Stimulated activated CD8-positive, alpha-beta memory T cell treated with anti-CD3 and anti-CD28 coated beads, Interleukin-4, amount 100 ng/mL, for 48 hours (primary cell): ENCODE results near the gene TRAFD1.

Experiments
- DNase-seq: peaks from one replicate; pipeline ENCODE4 v3.0.0-alpha.2; 2020

Gene TRAFD1

GRCh38 chr12:112161711-112162110 is 36.4 kb downstream of the TRAFD1 start:
- DNase-seq: no peak

DNA sequence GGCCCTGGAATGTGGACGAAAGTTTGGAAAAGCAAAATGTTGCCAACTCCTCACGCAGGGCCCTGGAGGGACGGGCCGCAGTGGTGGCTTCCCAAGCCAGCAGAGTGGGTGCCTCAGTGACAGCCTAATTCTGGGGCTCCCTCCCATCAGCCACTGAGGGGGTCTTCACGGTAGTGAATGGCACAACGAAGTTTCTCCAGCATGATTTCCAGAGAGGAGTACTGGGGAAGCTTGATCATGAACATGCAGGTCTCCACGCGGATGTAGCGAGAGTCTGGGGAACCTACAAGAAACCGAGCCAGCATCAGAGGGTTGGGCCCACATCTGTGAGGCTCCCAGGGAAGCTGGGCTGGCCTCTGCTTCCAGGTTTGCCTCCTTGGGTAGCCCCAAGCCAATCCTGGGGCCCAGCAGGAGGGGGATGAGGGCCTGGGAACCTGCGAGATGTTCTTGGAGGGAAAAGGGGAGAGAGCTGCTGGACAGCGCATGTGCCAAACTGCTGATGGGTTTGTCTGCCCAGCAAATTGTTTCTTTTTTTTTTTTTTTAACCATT is 37.0 kb downstream of the TRAFD1 start:
- no peak for DNase-seq

DNA sequence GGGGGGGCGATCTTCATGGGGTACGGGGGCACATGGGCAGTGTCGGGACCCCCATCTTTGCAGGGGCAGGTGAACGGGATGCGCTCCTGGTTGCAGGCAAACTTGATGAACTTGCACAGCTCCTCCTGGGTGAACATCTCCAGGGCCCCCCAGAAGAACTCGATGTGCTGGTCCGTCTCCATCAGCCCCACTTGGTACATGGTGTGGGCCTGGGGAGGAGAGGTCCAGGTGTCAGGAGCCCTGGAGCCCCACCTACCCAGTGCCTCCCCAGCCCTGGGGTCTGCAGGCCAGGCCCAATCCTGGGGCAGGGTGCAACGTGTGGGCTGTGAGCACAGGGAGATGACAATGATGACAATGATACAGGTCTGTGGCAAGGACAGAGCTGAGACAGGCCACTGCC is 37.7 kb downstream of the TRAFD1 start:
- no peak for DNase-seq

GRCh38 chr12:112163471-112163991 is 38.2 kb downstream of the TRAFD1 start:
- no peak for DNase-seq

DNA sequence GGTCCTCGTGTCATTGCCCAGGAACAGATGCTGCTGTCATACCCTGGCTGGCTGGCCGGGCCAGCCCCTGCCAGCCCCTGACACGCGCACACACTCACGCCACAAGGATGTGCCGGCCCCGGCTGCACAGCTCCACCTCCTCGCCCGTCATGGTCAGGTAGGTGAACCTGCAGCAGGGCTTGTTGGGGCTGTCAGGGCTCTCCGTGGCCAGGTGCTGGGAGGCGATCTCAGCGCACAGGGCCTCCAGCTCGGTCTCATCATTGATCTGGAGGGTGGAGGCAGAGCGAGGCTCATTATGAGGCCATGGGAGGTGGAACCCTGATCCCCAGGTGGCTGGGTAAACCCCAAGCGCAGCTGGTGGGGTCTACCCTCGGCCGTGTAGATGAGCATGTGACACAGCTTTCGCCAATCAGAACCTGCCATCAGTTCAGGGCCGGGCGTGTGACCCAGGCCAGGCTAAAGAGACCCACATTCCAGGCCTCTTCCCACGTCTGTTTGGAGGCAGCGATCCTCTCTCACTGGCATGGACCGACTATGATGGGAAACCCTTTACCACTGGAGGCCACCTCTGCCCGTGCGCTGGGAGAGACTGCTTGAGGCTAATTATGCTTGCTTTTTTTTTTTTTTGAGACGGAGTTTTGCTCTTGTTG is 38.8 kb downstream of the TRAFD1 start:
- no peak for DNase-seq

GRCh38 chr12:112165624-112166023 is 40.3 kb downstream of the TRAFD1 start:
- DNase-seq: no peak

GRCh38 chr12:112166051-112167015 is 41.0 kb downstream of the TRAFD1 start:
- no peak for DNase-seq

DNA sequence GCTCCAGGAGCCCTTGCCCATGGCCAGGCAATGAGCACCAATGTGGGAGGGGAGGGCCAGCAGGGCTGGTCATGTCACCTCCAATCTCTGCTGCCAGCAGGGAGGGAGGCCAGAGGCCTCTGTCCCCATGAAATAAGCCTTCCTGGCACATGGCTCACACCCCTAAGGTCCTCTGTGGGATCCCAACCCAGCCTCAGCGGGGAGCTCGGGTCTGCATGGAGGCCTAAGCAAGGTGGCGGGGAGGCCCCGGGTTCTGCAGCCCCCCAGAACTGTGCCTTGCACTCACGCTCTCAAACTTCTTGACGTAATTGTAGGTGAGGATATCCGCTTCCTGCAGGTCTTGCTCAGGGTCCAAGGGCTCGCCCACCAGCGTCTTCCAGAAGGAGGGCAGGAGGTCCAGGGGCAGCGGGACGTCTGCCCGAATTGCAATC is 41.7 kb downstream of the TRAFD1 start:
- DNase-seq: no peak

DNA sequence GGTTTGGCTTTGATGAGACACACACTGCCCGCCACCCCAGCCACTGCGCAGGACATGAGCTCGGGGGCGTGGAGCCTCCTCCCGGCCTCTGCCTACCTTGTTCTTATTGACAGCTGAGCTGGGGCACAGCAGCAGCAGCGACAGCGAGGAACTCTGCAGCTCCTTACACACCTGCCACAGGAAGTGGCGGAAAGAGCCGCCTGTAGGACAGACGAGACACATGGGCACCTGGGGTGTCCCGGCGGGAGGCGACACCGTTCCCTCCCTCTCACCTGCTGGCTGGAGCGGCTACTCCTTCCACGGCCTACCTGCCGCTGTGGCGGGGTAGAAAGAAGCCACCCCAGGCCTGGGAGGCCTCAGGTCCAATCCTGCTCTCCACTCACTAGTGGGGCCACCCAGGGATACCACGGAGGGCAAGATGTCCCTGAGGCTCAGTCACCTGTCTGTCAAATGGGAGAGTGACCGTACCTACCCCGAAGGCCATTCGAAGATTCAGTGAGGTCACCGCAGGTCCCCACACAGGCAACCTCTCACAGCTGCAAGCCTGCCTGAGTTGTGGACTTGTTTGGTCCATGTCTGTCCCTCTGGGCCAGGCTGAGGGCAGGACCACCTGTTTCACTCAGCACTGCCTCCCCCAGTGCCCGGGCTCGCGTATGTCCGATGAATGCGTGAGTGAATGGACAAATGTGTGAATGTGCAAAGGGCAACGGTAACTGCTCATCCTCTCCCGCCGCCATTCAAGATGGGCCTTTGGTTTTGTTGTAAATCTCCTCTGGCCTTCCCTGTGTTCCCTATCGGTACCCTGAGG is 42.6 kb downstream of the TRAFD1 start:
- no peak for DNase-seq

DNA sequence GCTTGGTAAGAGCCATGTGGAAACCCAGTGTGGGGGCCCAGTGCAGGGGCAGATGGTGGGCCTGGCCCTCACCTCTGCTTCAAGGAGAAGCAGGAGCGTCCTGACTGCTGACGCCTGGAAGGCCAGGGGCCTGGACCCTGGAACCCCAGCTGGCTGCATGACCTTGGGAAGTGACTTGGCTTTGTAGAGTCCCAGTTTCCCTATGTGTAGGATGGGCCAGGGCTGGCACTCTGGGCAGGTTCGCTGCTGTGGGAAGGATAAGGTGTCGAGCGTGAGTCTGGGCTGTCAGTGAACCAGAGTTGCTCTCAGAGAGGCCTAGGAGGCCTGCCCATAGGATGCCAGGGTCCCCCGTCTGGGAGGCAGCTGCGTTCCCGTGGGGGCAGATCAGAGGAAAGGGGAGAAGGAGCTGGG is 43.2 kb downstream of the TRAFD1 start:
- no peak for DNase-seq

DNA sequence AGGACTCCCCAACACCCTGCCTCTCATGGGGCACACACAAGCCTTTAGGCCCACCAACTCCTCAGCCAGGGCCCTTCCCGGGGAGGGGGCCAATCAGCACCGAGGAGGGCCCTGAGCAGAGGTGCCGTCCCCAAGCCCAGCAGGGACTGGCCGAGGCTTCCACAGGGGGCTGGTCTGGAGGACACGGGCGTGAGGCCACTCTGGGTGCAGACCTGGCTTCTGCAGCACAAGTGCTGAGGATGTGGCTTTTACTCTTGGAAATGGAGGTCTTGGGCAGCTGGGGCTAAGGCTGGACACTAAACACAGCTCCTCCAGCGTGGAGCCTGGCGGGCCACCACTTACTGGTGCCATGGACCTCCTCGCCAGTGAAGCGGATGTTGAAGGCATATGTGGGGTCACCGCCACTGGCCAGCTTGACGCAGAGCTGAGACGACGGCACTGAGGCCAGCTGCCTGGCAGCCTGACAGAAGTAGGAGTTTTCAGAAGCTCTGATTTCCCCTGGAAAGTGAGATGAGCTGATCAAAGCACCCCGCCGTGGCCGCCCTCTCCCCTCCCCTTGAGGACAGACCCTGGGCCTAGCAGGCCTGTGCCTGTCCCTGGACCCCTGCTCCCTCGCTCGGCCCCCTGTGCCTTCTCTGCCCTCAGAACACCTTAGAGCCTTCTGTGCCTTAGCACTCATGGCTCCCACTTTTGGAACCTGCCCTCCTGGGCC is 44.0 kb downstream of the TRAFD1 start:
- no peak for DNase-seq

DNA sequence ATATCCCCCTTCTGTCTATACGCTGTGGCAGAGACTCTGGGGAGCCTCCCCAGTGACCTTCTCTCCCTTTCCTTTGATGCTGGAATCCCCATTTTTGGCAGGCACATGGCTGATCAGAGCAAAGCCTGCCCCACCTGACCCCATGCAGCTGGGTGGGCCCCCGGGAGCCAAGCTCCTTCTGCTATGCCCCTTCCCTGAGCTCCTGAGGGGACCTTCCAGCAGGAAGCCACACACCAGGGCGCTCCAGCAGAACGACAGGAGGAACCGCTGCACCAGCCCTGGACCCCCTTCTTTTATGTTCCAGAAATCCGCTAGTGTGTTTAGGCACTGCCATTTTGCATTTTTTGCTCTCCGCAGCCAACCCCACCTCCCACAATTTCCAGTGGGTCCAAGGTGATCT is 44.6 kb downstream of the TRAFD1 start:
- no peak for DNase-seq

DNA sequence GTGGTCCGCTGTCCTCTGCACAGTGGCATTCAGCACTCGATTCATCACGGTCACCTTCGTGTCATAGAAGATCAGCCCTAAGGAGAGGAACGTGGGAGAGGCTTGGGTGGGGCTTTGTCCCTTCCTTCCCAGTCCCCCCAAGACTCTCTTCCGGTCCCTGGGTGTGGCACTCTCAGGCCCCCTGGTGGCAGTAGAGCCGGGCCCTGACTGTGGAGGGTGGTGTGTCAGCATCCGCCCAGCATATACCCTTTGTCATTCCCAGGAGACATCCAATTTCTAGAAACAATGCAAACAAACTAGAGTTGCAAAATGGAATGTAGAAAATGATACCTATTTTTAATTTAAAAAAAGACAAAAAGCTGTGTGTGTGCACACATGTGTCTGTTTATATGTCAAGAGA is 45.0 kb downstream of the TRAFD1 start:
- DNase-seq: peak; percentile 60

DNA sequence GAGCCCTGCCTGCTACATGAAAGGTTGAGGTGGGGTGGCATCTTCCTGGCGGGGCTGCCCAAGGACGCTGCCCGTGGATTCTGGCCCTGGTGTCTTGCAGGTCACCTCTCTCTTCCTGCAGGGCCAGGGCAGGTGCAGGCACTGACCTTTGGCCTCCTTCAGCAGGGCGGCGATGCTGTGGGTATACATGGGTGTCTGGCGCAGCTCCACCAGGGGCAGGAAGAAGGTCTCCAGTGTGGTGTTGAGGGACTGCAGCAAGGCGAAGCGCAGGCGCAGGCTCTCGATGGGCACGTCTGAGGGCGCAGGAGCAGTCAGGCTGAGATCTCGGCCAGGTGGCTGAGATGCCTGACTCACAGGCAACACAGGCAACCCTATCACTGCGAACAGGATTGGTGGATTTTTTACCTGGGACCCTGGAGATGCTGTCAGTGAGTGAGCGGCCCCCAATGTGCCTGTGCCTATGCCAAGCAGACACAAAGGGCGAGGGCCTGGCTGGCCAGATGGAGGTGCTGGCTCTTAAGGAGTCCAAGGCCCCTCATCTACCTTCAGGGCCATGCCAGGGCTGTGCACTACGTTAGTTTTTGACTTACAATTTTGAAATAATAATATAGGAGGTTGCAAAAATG is 45.7 kb downstream of the TRAFD1 start:
- no peak for DNase-seq

GRCh38 chr12:112172556-112173324 is 47.4 kb downstream of the TRAFD1 start:
- DNase-seq: no peak

GRCh38 chr12:112175361-112176155 is 50.2 kb downstream of the TRAFD1 start:
- DNase-seq: no peak

DNA sequence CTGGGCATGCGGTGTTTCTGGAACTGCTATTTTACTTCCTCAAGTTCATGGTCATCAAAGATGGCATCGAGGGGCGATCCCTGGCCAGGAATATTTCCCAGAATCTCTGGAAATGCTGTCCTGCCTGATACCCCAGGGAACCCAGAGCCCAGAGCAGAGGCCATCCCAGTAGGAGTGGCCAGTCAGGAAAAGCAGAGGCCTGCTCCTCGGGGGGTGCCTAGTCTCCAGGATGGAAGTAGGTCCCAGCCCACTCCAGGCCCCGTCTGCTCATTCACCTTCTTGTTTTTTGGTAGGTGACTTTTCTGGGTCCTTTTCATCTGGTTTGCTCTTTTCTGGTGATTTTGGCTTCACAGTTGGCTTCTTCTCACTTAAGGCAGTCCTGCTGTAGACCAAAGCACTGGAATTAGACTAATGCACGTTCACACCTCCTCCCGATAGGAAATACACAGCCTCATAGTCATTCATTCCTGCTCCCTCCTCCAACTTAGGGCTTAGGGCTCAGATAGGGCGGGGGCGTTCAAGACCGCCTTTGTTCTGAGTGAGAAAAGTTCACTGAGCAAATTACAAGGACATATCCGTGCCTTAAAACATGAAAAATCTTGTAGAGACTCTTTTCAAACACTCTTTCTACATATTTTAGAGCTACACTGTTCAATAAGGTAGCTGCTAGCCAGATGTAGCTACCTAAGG is 51.1 kb downstream of the TRAFD1 start:
- DNase-seq: no peak

- no peak for DNase-seq
Observed at GRCh38 chr12:112178796-112179195, 53.4 kb downstream of the TRAFD1 start.

- DNase-seq: no peak
Observed at GRCh38 chr12:112179341-112179740, 54.0 kb downstream of the TRAFD1 start.
